ENCODE measurements around the gene ADAMTS16. TPM values are rescaled to one million over a fixed set of nuclear protein-coding genes. Genes with fewer than 3 reads are reported as not detected.

ADAMTS16 gene
- polyA plus RNA-seq, 3 donors = not detected

- intact Hi-C loops (cut with micrococcal nuclease) = no loop called here
- no peaks in the 10 kb centered on the region for H3K4me1 Mint-ChIP-seq
- TF ChIP-seq, protein P1, sequence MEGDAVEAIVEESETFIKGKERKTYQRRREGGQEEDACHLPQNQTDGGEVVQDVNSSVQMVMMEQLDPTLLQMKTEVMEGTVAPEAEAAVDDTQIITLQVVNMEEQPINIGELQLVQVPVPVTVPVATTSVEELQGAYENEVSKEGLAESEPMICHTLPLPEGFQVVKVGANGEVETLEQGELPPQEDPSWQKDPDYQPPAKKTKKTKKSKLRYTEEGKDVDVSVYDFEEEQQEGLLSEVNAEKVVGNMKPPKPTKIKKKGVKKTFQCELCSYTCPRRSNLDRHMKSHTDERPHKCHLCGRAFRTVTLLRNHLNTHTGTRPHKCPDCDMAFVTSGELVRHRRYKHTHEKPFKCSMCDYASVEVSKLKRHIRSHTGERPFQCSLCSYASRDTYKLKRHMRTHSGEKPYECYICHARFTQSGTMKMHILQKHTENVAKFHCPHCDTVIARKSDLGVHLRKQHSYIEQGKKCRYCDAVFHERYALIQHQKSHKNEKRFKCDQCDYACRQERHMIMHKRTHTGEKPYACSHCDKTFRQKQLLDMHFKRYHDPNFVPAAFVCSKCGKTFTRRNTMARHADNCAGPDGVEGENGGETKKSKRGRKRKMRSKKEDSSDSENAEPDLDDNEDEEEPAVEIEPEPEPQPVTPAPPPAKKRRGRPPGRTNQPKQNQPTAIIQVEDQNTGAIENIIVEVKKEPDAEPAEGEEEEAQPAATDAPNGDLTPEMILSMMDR (IDR thresholded peaks at IDR 0.05) = no peak
These were observed 51.8 kb downstream of the ADAMTS16 start for GRCh38 chr5:5191906-5192305.

GRCh38 chr5:5192681-5193080 lies 52.6 kb downstream of the ADAMTS16 start:
- intact Hi-C loops (cut with micrococcal nuclease) = no loop called here
- H3K27ac Mint-ChIP-seq = no peak overlapping the region
- Histone ChIP-seq H2AFZ (ENCODE audit: insufficient read depth, low read depth, low read length, poor library complexity, severe bottlenecking) (no peak overlapping the region), H3K4me2 (replicated peaks; ENCODE audit: extremely low read depth, low read length, poor library complexity, severe bottlenecking) (no peak overlapping the region), H3K4me3 (replicated peaks in 1 of 3; ENCODE audit: low read depth in 2 of 3, low read length in 3 of 3) (no peak overlapping the region), H3K79me2 (ENCODE audit: insufficient read depth, low read length) (no peaks in the 10 kb centered on the region), H3K27me3 (ENCODE audit: control insufficient read depth in 2 of 2, insufficient read depth in 2 of 2, low read length in 2 of 2) (no peaks in the 10 kb centered on the region), H3K36me3 (replicated peaks in 1 of 2; ENCODE audit: control insufficient read depth in 1 of 2, insufficient read depth in 2 of 2, low read length in 2 of 2) (no peaks in the 10 kb centered on the region), H3K9me3 (replicated peaks in 1 of 2; ENCODE audit: control insufficient read depth in 1 of 2, insufficient read depth in 1 of 2, low read length in 2 of 2) (no peaks in the 10 kb centered on the region), H3K27ac (ENCODE audit: low read depth in 1 of 2, low read length in 2 of 2) (no peak overlapping the region), H4K20me1 (ENCODE audit: insufficient read depth, low read length) (no peaks in the 10 kb centered on the region), H3K9ac (ENCODE audit: insufficient read depth, low read length, poor library complexity, severe bottlenecking) (no peak overlapping the region), H3K4me1 (ENCODE audit: control insufficient read depth in 1 of 2, insufficient read depth in 2 of 2, low read length in 2 of 2) (no peaks in the 10 kb centered on the region)
- peaks cover 0 to 8% (median 3%) of the 10 kb centered on the region in 7 donors for H3K9me3 Mint-ChIP-seq
- no CpG with 5 or more reads among the region's 2 CpGs for WGBS (ENCODE audit: insufficient coverage)
- H3K4me1 Mint-ChIP-seq = no peaks in the 10 kb centered on the region
- no peak overlapping the region for H3K4me3 Mint-ChIP-seq
- TF ChIP-seq, protein P1 (IDR thresholded peaks at IDR 0.05) = no peak
- H3K36me3 Mint-ChIP-seq = no peaks in the 10 kb centered on the region
- H3K27me3 Mint-ChIP-seq (ENCODE audit: low read depth in 3 of 3) = peaks cover 0 to 1% (median 0%) of the 10 kb centered on the region in 3 donors
- no peak for DNase-seq

More at GRCh38 chr5:5191906-5192305, 51.8 kb downstream of the ADAMTS16 start:
- no peak for DNase-seq
- no CpG with 5 or more reads among the region's 3 CpGs for WGBS (ENCODE audit: insufficient coverage)
- Histone ChIP-seq H3K4me2 (replicated peaks; ENCODE audit: extremely low read depth, low read length, poor library complexity, severe bottlenecking) (no peak overlapping the region), H3K9me3 (replicated peaks in 1 of 2; ENCODE audit: control insufficient read depth in 1 of 2, insufficient read depth in 1 of 2, low read length in 2 of 2) (no peaks in the 10 kb centered on the region), H3K36me3 (replicated peaks in 1 of 2; ENCODE audit: control insufficient read depth in 1 of 2, insufficient read depth in 2 of 2, low read length in 2 of 2) (no peaks in the 10 kb centered on the region), H3K4me1 (ENCODE audit: control insufficient read depth in 1 of 2, insufficient read depth in 2 of 2, low read length in 2 of 2) (no peaks in the 10 kb centered on the region), H3K79me2 (ENCODE audit: insufficient read depth, low read length) (no peaks in the 10 kb centered on the region), H4K20me1 (ENCODE audit: insufficient read depth, low read length) (no peaks in the 10 kb centered on the region), H3K27ac (ENCODE audit: low read depth in 1 of 2, low read length in 2 of 2) (no peak overlapping the region), H2AFZ (ENCODE audit: insufficient read depth, low read depth, low read length, poor library complexity, severe bottlenecking) (no peak overlapping the region), H3K4me3 (replicated peaks in 1 of 3; ENCODE audit: low read depth in 2 of 3, low read length in 3 of 3) (no peak overlapping the region), H3K9ac (ENCODE audit: insufficient read depth, low read length, poor library complexity, severe bottlenecking) (no peak overlapping the region), H3K27me3 (ENCODE audit: control insufficient read depth in 2 of 2, insufficient read depth in 2 of 2, low read length in 2 of 2) (no peaks in the 10 kb centered on the region)
- Mint-ChIP-seq H3K9me3 (peaks cover 0 to 8% (median 3%) of the 10 kb centered on the region in 7 donors), H3K27ac (no peak overlapping the region), H3K4me3 (no peak overlapping the region), H3K27me3 (ENCODE audit: low read depth in 3 of 3) (peaks cover 0 to 1% (median 0%) of the 10 kb centered on the region in 3 donors), H3K36me3 (no peaks in the 10 kb centered on the region)
